NCI-H345 treated with DMSO at 0.1 percent for 48 hours (cell line): ENCODE measurements around the gene NKG7.

Experiments used
- DNase-seq: peaks from one replicate; lab custom pipeline; 2025; ENCODE audit not compliant: unreplicated experiment; lab: John Stamatoyannopoulos, UW

Gene NKG7

DNA sequence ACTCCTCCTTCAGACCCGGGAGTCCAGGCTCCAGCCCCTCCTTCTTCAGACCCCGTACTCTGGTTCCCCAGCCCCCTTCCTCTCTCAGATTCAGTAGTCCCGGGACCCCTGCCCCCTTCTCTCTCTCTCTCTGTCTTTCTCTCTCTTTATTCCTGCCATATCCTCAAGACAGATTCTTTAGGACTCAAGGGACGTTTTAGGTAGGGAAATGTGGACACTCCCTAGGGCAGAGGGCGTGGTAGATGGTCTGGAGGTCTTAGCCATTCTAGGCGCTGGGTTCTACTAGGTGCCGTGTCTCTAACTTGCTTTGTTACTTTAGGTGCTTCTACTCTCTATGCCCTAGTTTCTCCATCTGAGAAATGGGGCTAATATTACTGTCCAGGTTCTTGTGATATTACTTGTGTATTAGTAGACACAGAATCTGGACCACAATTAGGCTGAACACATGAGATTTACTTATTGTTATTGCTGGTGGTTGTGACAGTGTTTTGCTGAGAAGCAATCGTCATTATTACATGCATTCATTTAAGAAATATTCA is 18.7 kb upstream of the NKG7 start:
- no peak for DNase-seq

DNA sequence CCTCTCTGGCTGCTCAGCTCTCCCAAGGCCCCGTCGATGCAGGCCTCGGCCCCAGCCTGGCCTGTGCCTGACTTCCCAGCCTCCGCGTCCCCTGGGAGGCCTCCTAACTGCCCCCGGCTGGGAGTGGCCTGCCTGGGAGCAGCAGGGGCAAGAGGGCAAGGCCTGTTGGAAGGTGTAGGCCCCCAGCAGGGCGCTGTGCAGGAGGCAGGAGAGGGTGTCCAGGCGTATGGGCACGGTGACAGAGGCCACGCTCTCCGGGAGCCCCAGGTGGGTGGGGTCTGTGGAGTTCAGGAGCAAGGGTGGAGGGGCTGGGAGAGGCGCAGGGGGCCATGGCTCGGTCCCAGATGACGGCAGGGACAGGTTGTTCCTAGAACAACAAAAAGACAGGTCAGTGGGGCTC is 16.7 kb upstream of the NKG7 start:
- DNase-seq, result no peak

DNA sequence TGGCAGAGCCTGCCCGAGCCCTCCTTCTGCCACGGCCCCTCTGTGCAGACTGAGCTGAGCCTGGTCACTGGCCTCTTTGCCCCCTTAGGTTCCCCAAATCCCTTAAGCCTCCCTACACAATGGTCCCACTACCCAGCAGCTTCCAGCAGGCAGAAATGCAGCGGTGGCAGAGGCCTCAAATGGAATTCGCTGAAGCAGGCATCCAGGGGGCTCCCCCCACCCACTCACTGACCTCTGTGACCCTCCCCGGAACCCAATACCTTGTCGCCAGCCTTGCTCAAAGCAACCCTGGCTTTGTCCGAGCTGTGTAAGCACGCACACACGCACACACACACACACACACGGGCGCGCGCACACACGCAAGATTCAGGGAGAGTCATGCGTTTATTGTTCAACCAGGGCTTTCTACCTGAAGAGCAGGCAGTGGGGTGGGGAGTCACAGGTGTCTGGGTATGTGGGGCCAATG is 15.5 kb upstream of the NKG7 start, which contains the start of gene LIM2:
LIM2 (minus strand) TSS at position 51 of the 466 bp plus-strand sequence. CDS start 531 bp downstream, outside the sequence.
- no peak for DNase-seq

DNA sequence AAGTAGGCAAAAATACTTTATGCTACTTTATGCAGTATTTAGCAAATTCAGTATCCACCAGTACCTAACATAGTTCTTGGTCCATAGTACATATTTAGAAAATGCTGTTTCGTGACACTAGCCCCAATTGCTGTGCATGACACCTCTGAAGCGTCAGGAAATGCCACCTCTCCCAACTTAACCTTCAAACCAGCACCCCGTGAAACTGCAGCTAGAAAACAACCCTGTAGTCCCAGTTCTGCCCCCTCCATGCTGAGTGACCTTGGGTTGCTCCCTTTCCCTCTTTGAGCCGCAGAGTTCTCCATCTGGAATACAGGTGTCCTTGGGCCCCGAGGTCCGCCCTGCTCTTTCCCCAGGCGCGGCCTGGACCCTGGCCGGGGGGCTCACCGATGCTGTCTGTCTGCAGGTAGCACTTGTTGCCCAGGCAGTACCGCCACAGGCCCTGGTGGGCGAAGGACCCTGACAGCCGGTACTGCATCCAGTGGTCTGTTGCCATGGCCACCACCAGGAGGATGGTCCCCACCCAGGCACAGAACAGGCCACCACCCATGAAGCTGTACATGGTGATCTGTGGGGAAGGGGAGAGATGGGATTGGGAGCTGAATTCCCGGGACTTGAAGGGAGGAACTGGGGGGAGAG is 14.5 kb upstream of the NKG7 start:
- no peak for DNase-seq

DNA sequence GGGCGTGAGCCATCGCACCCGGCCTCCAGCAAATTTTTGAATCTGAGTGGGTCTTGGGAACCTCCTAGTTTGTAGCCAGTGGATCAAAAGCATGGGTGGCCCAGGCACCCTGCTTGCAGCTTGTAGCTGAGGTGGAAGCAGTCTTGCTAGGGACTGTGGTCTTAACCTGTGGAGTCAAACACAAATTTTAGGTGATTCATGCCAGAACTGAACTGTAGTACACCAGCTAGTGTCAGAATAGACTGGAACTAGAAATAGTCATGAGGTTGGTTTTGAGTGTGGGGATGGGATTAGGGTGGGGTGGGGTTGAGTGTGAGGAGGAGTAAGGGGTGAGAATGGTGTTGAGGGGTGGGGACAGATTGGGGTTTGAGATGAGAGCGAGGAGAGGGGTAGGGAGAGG is 9.6 kb upstream of the NKG7 start:
- DNase-seq, result no peak

DNA sequence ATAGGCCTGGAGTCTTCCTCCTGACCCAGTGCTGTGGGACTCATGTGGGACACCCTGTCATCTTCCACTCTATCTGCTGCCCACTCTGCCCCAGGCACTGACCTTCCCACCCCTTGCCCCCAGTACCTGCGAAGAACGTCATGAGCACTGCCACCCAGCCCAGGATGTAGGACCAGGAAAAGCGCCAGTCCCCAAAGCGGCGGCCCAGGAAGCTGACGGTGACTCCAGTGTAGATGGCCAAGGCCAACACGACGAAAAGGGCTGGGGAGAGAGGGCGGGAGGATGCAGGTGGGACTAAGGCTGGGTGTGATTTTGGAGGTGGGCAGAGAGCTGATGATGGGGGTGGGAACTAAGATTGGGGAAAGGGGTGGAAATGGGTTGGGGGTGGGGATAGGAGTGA is 7.9 kb upstream of the NKG7 start:
- DNase-seq, result no peak

DNA sequence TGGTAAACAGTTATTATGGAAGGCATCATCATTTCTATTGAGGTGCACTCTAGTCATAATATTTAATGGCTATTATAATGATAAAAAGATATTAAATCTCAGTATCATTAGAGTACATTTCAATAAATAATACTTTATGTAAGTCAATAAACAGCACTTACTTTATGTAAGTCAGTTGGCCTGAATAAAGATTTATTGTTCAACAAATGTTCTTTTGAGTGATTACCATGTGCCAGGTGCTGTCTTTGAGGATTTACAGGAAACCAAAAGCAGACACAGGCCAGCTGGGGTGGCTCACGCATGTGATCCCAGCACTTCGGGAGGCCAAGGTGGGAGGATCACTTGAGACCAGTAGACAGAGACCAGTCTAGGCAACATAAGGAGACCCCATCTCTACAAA is 5.0 kb upstream of the NKG7 start:
- no peak for DNase-seq

DNA sequence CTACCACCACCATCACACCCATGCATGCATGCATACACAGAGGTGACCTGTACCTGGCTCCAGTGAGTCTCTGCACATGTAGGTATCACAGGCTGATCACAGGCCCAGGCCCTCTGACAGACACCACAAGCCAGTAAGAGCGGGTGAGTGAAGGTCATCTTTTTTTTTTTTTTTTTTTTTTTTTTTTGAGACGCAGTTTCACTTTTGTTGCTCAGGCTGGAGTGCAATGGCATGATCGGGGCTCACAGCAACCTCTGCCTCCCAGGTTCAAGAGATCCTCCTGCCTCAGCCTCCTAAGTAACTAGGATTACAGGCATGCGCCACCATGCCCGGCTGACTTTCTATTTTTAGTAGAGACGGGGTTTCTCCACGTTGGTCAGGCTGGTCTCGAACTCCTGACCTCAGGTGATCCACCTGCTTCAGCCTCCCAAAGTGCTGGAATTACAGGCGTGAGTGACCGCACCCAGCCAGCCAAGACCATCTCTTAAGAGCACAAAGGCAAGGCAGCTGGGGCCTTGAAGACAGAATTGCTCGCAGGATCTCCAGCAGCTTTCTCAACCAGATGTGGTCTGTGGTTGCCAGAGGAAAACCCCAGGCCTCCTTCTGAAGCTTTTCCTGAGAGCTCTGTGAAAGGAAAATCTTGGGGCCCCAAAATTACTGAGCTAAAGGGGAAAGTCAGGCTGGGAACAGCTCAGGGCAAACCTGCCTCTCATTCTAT is 3.2 kb upstream of the NKG7 start:
- no peak for DNase-seq

DNA sequence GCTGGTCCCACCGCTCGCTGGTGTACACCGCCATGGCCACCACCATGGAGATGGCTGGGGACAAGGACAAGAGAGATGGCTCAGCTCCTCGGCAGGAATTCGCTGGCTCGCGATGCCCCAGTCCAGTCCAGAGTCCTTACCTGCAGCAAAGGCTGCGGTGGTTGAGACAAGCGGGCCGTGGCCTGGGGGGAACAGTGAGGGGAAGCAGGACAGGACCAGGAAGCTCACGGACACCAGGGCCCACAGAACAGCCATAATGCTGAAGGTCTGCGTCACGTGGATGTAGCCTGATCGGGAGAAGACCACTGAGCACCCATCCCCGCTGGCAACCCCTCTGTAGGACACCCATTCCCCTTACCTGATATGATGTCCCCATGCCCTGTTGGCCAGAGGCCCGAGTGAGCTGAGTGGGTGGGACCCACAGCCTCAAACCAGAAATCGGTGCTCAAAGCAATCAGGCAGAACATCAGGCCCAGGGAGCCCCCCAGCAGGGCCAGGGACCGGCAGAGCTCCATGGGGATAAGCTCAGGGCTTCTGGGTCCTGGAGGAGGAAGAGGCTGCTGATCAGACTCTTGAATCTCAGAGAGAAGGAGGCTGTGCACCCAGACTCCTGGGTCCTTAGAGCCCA is 319 bp downstream of the NKG7 start:
- DNase-seq, result no peak

DNA sequence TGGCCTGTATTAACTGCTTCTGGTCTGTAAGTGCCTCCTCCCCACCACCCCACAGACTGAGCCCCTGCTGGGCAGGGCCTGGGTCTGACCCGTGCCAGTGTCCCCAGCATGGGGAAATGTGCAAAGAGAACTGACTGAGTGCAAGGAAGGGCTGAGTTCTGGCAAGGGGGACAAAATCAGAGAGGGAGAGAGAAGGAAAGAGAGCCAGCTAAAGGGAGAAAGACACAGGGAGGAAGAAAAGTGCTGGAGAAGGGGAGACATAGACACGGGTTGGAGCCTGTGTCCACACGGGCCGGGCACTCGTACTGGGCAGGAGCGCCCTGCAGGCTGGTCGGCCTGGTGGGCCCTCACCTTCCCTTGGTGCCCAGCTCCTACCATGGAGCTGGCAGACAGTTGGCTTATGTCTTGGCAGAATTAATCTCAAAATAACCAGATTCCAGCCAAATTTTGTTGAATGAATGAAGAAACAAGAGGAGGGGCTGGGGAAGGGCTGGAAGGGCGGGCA is 1.2 kb downstream of the NKG7 start:
- no peak for DNase-seq

DNA sequence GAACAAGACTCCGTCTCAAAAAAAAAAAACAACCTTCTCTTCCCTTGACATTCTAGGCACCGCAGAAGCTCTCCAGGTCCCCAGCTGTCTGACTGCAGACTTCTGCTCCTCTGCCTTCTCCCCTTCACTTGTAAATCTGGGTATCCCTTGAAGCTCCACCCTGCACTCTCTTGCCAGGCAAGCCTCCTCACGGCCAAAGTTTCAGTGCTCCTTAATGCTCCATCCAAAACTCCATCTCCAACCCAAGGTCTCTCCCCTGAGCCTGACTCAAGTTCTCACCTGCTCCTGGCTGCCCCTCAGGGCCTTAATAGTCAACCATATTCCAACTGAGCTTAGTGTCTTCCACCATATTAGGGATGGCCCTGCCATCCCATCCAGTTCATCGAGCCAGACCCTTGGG is 2.2 kb downstream of the NKG7 start:
- no peak for DNase-seq

DNA sequence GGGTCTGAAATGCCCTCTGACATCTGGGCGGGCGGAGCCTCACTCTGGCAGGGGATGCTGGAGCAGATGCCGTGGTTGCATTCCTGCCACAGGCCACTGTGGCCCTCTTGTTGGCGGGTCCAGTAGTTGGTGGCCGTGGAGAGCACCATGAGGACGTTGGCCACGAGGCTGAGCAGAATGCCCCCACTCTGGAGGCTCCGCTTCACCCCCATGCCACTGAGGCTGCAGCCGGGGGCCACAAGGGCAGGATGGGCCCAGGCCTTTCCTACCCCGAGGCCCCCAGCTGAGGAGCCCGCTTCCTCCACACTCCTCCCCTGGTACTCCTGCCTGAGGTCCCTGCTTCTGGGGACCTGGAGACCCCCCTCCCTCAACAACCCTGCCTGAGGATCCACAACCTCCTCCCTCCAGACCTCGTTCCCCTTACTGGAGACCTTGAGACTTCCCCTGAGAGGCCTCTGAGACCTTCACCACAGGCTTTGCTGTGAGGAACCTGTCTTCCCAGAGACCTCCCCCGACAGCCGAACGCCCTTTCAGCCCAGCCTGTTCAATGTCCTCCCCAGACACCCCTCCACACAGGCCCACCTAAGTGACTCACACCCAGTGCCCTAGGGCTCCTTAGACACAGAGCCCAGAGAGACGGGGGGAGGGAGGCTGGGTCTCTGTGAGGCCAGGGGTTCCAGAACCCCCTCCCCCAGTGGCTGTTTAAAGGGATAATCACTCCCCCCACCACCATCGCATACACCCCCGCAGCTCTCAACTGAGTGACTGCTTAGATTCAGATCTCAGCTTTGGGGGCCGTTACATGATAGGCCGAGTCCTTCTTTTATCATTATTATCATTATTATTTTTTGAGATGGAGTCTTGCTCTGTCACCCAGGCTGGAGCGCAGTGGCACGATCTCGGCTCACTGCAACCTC is 3.8 kb downstream of the NKG7 start, which contains the start of gene CLDND2:
CLDND2 (minus strand) TSS at position 638 of the 917 bp plus-strand sequence; CDS start at position 212, 426 bp downstream.
- no peak for DNase-seq

DNA sequence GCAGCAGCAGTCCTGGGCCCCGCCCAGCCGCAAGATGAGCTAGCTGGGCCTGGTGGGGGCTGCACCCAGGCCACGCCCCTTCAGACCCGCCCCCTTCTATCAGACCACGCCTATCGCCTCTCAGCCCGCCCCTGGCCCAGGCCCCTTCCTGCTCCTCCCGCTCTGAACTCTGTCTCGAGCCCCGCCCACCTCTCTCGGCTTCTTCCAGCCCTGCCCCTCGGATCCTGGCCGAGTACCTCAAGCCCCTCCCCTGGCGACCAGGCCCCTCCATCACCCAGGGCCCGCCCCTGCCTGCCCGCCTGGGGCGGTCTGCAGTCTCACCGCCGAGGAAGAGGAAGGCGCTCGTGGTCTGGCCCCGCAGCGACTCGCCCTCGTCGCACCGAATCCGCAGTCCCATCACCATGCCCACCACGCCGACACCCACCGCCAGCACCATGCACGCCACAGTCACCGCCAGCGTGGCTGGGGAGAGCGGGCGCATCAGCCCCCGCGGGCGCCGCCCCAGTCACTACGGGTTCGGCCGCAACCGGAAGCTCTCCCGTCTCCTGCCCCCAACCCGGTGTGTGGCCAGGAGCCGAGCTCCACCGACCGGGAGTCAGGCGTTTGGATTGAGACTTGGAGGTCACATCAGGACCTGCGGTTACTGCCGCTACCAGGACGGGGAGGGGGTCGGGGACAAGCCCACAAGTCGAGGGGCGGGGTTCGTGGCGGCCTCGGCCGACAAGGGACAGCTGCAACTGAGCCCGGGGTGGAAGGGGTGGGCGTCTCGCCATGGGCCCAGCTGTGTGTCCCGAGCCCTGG is 4.7 kb downstream of the NKG7 start:
- no peak for DNase-seq

DNA sequence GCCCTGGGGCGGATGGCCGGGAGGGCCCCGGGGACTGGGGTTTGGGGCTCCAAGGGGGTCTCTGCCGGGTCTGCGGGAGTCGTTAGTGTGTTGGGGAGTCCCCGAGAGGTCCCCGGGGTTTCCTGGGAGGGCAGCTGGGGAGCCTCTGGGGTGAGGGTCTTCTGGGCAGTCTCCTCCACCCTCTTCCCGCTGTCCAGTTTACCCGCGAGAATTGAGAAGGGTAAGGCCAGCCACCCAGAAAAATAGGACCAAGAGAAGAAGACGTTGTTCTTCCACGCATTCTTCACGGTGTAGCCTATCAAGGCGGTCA is 5.2 kb downstream of the NKG7 start:
- DNase-seq, result no peak

DNA sequence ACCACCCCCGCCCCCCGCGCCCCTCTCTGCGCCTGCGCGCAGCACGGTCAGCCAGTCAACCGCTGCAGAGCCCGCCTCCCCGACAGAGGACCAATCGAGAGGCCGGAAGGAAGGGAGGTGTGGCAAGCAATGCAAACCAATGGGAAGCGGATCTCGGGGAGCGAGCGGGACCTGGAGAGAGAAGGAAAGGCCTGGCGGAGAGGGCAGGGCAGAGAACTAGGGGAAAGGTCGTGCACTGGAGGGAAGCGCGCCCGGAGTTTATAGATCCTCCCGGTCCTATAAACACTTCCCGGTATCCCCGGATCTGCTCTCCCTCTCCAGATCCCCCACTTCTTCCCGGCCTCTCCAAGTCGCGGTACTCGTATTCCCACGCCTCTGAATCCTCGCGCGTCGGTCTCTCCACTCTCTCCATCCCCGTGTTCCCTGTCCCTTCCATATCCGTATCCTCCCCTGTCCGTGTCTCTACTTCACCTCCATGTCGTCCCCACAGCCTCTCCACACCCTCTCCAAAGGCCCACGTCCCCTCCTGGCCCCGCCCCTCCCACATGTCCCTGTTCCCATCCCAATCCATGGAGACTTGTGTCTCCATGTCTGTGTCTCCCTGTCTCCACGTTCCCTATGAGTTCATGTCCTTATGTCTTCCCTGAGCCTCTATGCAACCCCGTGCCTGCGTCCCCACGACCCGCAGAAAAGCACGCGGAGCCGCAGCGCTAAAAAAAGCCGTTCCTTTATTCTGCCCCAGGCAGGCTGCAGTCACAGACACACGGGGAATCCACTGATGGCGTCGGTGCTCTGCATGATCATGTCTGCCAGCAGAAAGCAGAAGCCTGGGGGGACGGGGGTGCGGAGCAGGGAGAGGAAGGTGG is 5.8 kb downstream of the NKG7 start:
- no peak for DNase-seq

DNA sequence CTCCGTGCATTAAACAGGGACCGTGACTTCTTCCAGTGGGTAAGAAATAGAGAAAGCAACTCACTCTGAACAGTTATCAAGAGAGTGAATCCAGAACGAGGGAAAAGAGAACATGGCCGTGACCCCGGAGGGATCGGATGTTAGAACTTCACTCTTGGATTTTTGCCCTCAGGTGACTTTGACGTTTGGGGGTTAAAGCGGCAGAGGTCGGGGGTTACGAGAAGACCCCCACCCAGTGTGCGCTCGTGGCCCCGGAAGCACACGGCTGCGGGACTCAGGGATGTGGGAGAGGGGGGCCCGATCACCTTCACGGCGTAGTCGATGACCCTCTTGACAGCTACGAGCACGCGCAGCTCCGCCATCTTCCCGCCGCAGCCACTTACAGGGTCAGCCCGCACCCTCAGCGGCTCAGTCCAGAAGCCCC is 6.5 kb downstream of the NKG7 start, which contains the start of gene ETFB:
ETFB (minus strand) TSS at position 424 of the 424 bp plus-strand sequence; CDS start at position 362, 62 bp downstream.
- DNase-seq, result no peak

DNA sequence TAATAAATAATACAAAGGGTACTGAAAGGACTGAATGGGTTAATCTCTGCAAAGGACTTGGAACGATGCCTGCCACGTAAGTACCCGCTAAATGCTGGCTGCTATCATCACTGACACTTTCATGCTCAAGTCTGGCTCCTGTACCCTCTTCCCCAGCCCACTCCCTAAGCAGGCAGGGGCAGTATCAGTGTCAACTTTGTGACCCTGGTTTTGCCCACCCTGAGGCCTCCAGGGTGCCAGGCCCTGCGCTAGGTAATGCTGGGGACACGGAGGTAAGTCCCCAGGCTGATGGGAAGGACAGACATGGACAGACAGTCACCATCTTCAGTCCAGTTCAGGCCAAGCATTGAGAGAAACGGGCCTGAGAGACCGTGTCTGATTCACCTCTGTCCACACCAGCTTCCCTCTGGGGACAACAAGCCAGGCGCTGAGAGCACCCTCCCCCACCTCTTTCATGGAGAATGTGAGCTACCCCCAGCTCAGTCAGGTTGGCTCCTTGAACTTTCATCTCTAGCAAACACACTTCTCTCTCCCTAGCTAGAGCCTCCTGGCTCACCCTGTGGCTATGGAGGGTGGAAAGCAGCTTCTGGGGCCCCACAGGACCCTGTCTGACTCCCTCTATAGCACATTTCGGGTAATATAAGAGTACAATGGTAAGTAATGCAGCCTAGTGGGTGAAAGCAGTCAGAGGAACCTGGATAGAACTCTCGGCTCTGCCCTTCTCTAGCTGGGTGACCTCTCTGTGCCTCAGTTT is 7.1 kb downstream of the NKG7 start:
- DNase-seq, result no peak
